Mucosa of rectum (tissue), 2 donors: ENCODE measurements around the gene TYMP.

ENCODE experiments used
- H3K27ac ChIP-seq, 2 donors: one replicate each; pipeline ENCODE4 v1.7.0; 2013; ENCODE audit warnings: inconsistent platforms in 2 of 2, low read depth in 2 of 2, low read length in 2 of 2
- H3K27me3 ChIP-seq, 2 donors: one replicate each; pipeline ENCODE4 v1.7.0; 2013; ENCODE audit warnings: low read length in 2 of 2; ENCODE audit not compliant: control insufficient read depth in 2 of 2, insufficient read depth in 2 of 2
- H3K36me3 ChIP-seq, 2 donors: one replicate each; pipeline ENCODE4 v1.7.0; 2013; ENCODE audit warnings: low read length in 2 of 2; ENCODE audit not compliant: control insufficient read depth in 2 of 2, insufficient read depth in 2 of 2
- H3K4me1 ChIP-seq, 2 donors: one replicate each; pipeline ENCODE4 v1.7.0; 2013; ENCODE audit warnings: low read length in 2 of 2, mild to moderate bottlenecking in 1 of 2; ENCODE audit not compliant: control insufficient read depth in 2 of 2, insufficient read depth in 2 of 2
- H3K4me3 ChIP-seq, 2 donors: one replicate each; pipeline ENCODE4 v1.7.0; 2013; ENCODE audit warnings: low read length in 2 of 2
- H3K9ac ChIP-seq, 2 donors: one replicate each; pipeline ENCODE4 v1.7.0; 2013; ENCODE audit warnings: low read length in 2 of 2, low read depth in 1 of 2, mild to moderate bottlenecking in 1 of 2
- H3K9me3 ChIP-seq, 2 donors: one replicate each; pipeline ENCODE4 v1.7.0; 2013; ENCODE audit warnings: low read length in 2 of 2; ENCODE audit not compliant: control insufficient read depth in 2 of 2
- donor health status: healthy.
- donor health status: Normal muscosa, but diverticular disease.

Gene TYMP, protein sequence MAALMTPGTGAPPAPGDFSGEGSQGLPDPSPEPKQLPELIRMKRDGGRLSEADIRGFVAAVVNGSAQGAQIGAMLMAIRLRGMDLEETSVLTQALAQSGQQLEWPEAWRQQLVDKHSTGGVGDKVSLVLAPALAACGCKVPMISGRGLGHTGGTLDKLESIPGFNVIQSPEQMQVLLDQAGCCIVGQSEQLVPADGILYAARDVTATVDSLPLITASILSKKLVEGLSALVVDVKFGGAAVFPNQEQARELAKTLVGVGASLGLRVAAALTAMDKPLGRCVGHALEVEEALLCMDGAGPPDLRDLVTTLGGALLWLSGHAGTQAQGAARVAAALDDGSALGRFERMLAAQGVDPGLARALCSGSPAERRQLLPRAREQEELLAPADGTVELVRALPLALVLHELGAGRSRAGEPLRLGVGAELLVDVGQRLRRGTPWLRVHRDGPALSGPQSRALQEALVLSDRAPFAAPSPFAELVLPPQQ

DNA sequence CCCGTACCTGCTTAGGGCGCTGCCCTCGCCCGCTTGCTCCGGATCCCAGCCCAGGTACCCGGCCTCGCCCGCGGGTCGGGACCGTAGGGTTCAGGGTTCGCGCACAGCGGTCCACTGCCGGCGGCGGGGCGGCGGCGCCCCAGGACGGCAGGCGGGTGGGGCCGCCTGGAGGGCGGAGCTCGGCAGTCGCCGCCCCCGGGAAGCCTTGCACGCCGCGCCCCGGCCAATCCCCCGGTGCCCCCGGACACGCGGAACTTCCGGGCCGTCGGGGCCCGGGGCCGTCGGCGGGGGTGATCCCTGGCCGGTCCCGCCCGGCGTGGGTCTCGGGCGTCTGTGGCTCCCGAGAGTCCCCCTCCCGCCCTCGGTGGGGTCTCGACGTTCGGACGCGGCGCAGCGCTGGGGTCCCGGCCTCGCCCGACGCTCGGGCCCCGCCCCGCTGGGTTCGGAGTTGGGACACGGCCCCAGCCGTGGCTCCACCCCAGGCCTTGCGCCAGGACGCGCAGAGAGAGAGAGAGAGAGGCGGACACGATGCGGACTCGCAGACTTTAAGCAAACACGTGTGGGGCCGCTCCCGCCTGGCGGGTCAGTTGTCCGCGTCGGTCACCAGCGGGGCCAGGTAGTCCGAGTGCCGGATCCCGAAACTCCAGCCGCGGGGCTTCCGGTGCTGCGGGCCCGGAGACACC lies at the start of gene TYMP:
Gene TYMP (minus strand): TSS at position 116 of the 683 bp plus-strand sequence. CDS start 303 bp downstream, outside the sequence.
- no peaks in the 10 kb centered on the region for H3K36me3 ChIP-seq
- H3K9ac ChIP-seq = peak within 1 kb of the TSS; percentile 83 to 95
- no peaks in the 10 kb centered on the region for H3K9me3 ChIP-seq
- peak within 1 kb of the TSS; percentile 93 to 99 for H3K27ac ChIP-seq
- peak within 1 kb of the TSS; percentile 68 to 85 for H3K4me3 ChIP-seq
- H3K27me3 ChIP-seq = no peaks in the 10 kb centered on the region
- peaks cover 26 to 31% of the 10 kb centered on the region in 2 donors for H3K4me1 ChIP-seq

- no peaks in the 10 kb centered on the region for H3K27me3 ChIP-seq
- no peak overlapping the region for H3K27ac ChIP-seq
- H3K9me3 ChIP-seq = no peaks in the 10 kb centered on the region
- no peak overlapping the region for H3K9ac ChIP-seq
- H3K4me1 ChIP-seq = peaks cover 14 to 22% of the 10 kb centered on the region in 2 donors
- H3K4me3 ChIP-seq = no peak overlapping the region
- H3K36me3 ChIP-seq = peaks cover 8 to 15% of the 10 kb centered on the region in 2 donors
These were observed 49.0 kb upstream of the TYMP start for GRCh38 chr22:50578776-50579310.

GRCh38 chr22:50577987-50578775 lies 48.4 kb upstream of the TYMP start, which contains the start of gene CPT1B:
TSS of gene CPT1B (minus strand) at chr22:50578427. CDS start at chr22:50577915, 512 bp downstream.
- no peak within 1 kb of the TSS for H3K9ac ChIP-seq
- no peak within 1 kb of the TSS for H3K4me3 ChIP-seq
- H3K27ac ChIP-seq = no peak within 1 kb of the TSS

DNA sequence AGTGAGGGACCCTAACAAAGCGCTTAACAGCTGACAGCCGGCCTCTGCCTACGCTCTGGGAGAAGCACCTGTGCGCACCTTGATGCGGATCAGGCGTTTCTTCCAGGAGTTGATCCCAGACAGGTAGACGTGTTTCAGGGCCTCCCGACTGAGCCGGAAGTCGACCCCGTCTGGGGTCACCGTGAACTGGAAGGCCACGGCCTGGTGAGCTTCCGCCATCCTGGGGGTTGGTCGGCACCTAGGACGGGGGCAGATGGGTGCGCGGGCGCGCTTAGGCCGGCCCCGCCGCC lies 47.8 kb upstream of the TYMP start:
- H3K27ac ChIP-seq = no peak overlapping the region
- H3K27me3 ChIP-seq = no peaks in the 10 kb centered on the region
- no peak overlapping the region for H3K9ac ChIP-seq
- peaks cover 7 to 17% of the 10 kb centered on the region in 2 donors for H3K4me1 ChIP-seq
- peaks cover 8 to 15% of the 10 kb centered on the region in 2 donors for H3K36me3 ChIP-seq
- no peaks in the 10 kb centered on the region for H3K9me3 ChIP-seq
- no peak overlapping the region for H3K4me3 ChIP-seq

More at GRCh38 chr22:50577987-50578775, 48.4 kb upstream of the TYMP start, which contains the start of gene CPT1B:
- no peaks in the 10 kb centered on the region for H3K9me3 ChIP-seq
- H3K4me1 ChIP-seq = peaks cover 7 to 17% of the 10 kb centered on the region in 2 donors
- H3K36me3 ChIP-seq = peaks cover 8 to 15% of the 10 kb centered on the region in 2 donors
- H3K27me3 ChIP-seq = no peaks in the 10 kb centered on the region

- H3K27me3 ChIP-seq = no peaks in the 10 kb centered on the region
- no peak overlapping the region for H3K4me3 ChIP-seq
- no peaks in the 10 kb centered on the region for H3K9me3 ChIP-seq
- H3K9ac ChIP-seq = no peak overlapping the region
- peaks cover 8 to 18% of the 10 kb centered on the region in 2 donors for H3K36me3 ChIP-seq
- H3K27ac ChIP-seq = no peak overlapping the region
- H3K4me1 ChIP-seq = peaks cover 7 to 17% of the 10 kb centered on the region in 2 donors
These were observed 47.2 kb upstream of the TYMP start for GRCh38 chr22:50576806-50577696.

DNA sequence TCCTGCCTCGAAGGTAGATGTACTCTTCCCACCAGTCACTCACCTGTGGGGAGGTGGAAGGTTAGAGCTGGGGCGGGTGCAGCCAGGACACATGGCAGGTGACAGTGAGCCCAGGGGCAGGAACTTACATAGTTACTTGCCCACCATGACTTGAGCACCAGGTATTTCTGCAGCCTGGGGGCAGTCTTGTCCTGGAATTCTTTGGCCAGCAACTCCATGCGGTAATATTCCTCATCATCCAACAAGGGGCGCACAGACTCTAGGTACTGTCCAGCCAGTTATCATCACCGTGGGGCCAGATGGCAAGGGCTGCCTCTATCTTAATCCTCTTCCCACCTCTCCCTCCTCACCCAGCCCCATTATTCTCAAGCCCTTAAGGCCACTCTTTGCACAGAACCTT lies 46.3 kb upstream of the TYMP start:
- H3K27me3 ChIP-seq = no peaks in the 10 kb centered on the region
- H3K36me3 ChIP-seq = peaks cover 13 to 21% of the 10 kb centered on the region in 2 donors
- H3K4me3 ChIP-seq = no peak overlapping the region
- peaks cover 0 to 12% of the 10 kb centered on the region in 2 donors for H3K4me1 ChIP-seq
- no peaks in the 10 kb centered on the region for H3K9me3 ChIP-seq
- no peak overlapping the region for H3K9ac ChIP-seq
- H3K27ac ChIP-seq = no peak overlapping the region

DNA sequence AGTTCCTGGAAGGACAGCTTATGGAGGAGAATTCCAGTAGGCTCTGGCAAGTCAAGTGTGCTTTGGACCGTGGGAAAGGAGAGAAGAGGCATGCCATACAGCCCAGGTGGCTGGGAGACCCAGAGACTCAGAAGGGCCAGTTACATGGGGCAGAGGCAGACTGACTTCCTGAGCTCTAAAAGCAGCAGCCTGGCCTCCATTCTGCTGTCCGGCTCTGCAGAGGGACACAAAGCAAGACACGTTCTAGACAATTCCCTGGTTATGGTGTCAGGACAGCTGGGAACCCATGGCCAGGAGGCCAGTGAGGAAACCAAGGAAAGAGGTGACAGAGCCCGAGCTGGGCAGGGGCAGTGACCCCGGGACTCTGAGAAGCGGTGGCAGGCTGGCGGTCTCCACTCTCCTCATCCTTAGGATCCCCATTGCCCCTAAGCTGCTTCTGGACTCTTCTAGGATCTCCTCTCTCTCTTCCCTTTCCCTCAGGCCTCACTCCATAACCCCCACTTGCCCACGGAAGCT lies 45.7 kb upstream of the TYMP start:
- Histone ChIP-seq H3K4me1 (peaks cover 0 to 10% of the 10 kb centered on the region in 2 donors), H3K9ac (no peak overlapping the region), H3K36me3 (peaks cover 15 to 25% of the 10 kb centered on the region in 2 donors)

GRCh38 chr22:50574383-50574755 lies 44.6 kb upstream of the TYMP start:
- Histone ChIP-seq H3K9me3 (no peaks in the 10 kb centered on the region), H3K36me3 (peaks cover 13 to 21% of the 10 kb centered on the region in 2 donors), H3K27ac (no peak overlapping the region), H3K27me3 (no peaks in the 10 kb centered on the region), H3K9ac (no peak overlapping the region), H3K4me1 (peaks cover 2 to 12% of the 10 kb centered on the region in 2 donors), H3K4me3 (no peak overlapping the region)

More for the DNA sequence above, 45.7 kb upstream of the TYMP start:
- H3K27ac ChIP-seq = no peak overlapping the region
- no peaks in the 10 kb centered on the region for H3K9me3 ChIP-seq
- no peak overlapping the region for H3K4me3 ChIP-seq
- no peaks in the 10 kb centered on the region for H3K27me3 ChIP-seq
